Measurements from ENCODE around the gene MACC1.

GRCh38 chr7:20121404-20121803 is 95.8 kb downstream of the MACC1 start:
- TF ChIP-seq CTCF (conservative IDR thresholded peaks at IDR 0.05) (no peak), ZFX (IDR thresholded peaks at IDR 0.05) (no peak)

All from C4-2B (cell line).